GM10847 (cell line): ENCODE measurements around the gene IL34.

ENCODE experiments used
- POLR2A ChIP-seq: IDR thresholded peaks from 2 replicates; pipeline ENCODE4 v1.6.1; 2011; ENCODE audit not compliant: insufficient read length; ENCODE audit errors: extremely low read depth

The IL34 gene

GRCh38 chr16:70646260-70647241, at the start of gene IL34:
Gene IL34, plus strand, starts transcription at chr16:70646559. Its CDS starts 389 bp downstream, at chr16:70646948.
- no peak for TF ChIP-seq POLR2A

- no peak for TF ChIP-seq POLR2A
These were observed 49.1 kb upstream of the IL34 start for GRCh38 chr16:70597135-70597835.

GRCh38 chr16:70598937-70599503, 47.3 kb upstream of the IL34 start:
- no peak for TF ChIP-seq POLR2A

- no peak for TF ChIP-seq POLR2A
These were observed 45.6 kb upstream of the IL34 start for GRCh38 chr16:70600730-70601129.

- TF ChIP-seq POLR2A: no peak
These were observed 44.5 kb upstream of the IL34 start for GRCh38 chr16:70601576-70602575.

GRCh38 chr16:70602831-70603230, 43.5 kb upstream of the IL34 start:
- TF ChIP-seq POLR2A: no peak

- TF ChIP-seq POLR2A: no peak
These were observed 41.7 kb upstream of the IL34 start for GRCh38 chr16:70604407-70605282.

- no peak for TF ChIP-seq POLR2A
These were observed 41.1 kb upstream of the IL34 start for GRCh38 chr16:70605283-70605657.

- TF ChIP-seq POLR2A: no peak
These were observed 37.8 kb upstream of the IL34 start for GRCh38 chr16:70608521-70608920.

GRCh38 chr16:70610273-70611223, 35.8 kb upstream of the IL34 start:
- no peak for TF ChIP-seq POLR2A

GRCh38 chr16:70611224-70611598, 35.1 kb upstream of the IL34 start:
- TF ChIP-seq POLR2A: no peak

GRCh38 chr16:70611785-70612303, 34.5 kb upstream of the IL34 start:
- no peak for TF ChIP-seq POLR2A
